Esophagus squamous epithelium (tissue), 5 donors: ENCODE results near the gene NEK1. TPM values are rescaled to one million over a fixed set of nuclear protein-coding genes. Genes with fewer than 3 reads are reported as not detected.
A peak's percentile ranks its signal among the peaks of the same experiment; 100 is the strongest.

Experiments
- DNase-seq: peaks from one replicate; lab custom pipeline; 2025; lab: John Stamatoyannopoulos, UW
- H3K27ac ChIP-seq, 4 donors: fragments of 200-600 bp; sonication (generic); one replicate each; pipeline ENCODE4 v1.5.1; 2016 to 2019; ENCODE audit warnings: mild to moderate bottlenecking in 1 of 4
- H3K27me3 ChIP-seq, 4 donors: fragments of 200-600 bp; sonication (generic); 1 replicate in 3 of 4; 2 replicates in 1 of 4; pipeline versions ENCODE4 v1.5.1 to v1.6.0; 2017 to 2021; ENCODE audit warnings: antibody characterized with exemption in 1 of 4
- H3K36me3 ChIP-seq, 3 donors: fragments of 200-600 bp; sonication (generic); one replicate each; pipeline ENCODE4 v1.5.1; 2016 to 2019
- H3K4me1 ChIP-seq, 3 donors: fragments of 200-600 bp; sonication (generic); one replicate each; pipeline ENCODE4 v1.5.1; 2017 to 2019
- H3K4me3 ChIP-seq, 4 donors: fragments of 200-600 bp; sonication (generic); 1 replicate in 3 of 4; 2 replicates in 1 of 4; pipeline ENCODE4 v1.5.1; 2016 to 2019; ENCODE audit warnings: mild to moderate bottlenecking in 2 of 4, moderate library complexity in 1 of 4
- H3K9me3 ChIP-seq, 3 donors: fragments of 200-600 bp; sonication (generic); one replicate each; pipeline ENCODE4 v1.5.1; 2016 to 2019
- CTCF ChIP-seq, 6 experiments: fragments of 450-650 bp in 4 of 6; fragments of 200-600 bp in 2 of 6; sonication (generic) in 2 of 6; IDR thresholded peaks; one replicate each; pipeline ENCODE4 v1.5.1; 2016 to 2019; ENCODE audit warnings: antibody characterized with exemption in 6 of 6, mild to moderate bottlenecking in 4 of 6, moderate library complexity in 4 of 6
- POLR2A ChIP-seq, 4 donors: fragments of 450-650 bp; IDR thresholded peaks; one replicate each; pipeline ENCODE4 v1.6.1; 2017; ENCODE audit warnings: antibody characterized with exemption in 4 of 4, mild to moderate bottlenecking in 4 of 4, moderate library complexity in 3 of 4
- WGBS, 2 donors: methylation state at CpG; one replicate each; pipeline ENCODE4 v1.1.5; 2018; 5-methylcytosine and 5-hydroxymethylcytosine counted together
- intact Hi-C: fragments of 100-400 bp; cut with DNase I; formaldehyde crosslinking; loops from one replicate; pipeline ENCODE4 v1.15.0; 2022
- total RNA-seq, 4 donors: library from RNA; depleted of rRNA; stranded (reverse); fragments of >200 nt; gene quantifications; one replicate each; pipeline ENCODE4 v1.1.0, GENCODE V29; 2016
- donor health status: DM: yes; HTN: yes; CAD: no.

The NEK1 gene
- total RNA-seq, 4 donors from 2014 or later, result 3.8 to 12.0 (median 7.5) TPM

- Histone ChIP-seq H3K27me3 (no peaks in the 10 kb centered on the region), H3K27ac (no peak overlapping the region), H3K4me3 (no peak overlapping the region), H3K4me1 (peaks cover 0 to 4% (median 0%) of the 10 kb centered on the region in 3 donors), H3K36me3 (peaks cover 0 to 2% (median 0%) of the 10 kb centered on the region in 3 donors), H3K9me3 (no peaks in the 10 kb centered on the region)
- intact Hi-C loops, result loop anchor here (10.0 kb wide), 2 partner anchors 461 to 561 kb away; no protein-coding TSS in a partner anchor
- DNase-seq, result no peak
- WGBS, 2 donors, result 14 to 24% methylated on average over 6 to 7 of the region's 7 CpGs
- TF ChIP-seq POLR2A (IDR thresholded peaks at IDR 0.05), result no peak
- TF ChIP-seq CTCF (IDR thresholded peaks at IDR 0.05), result peak; percentile 26 to 60 (median 44)
Observed at GRCh38 chr4:169485791-169486742, 126.3 kb downstream of the NEK1 start.

- Histone ChIP-seq H3K4me1 (peaks cover 0 to 4% (median 0%) of the 10 kb centered on the region in 3 donors), H3K9me3 (no peaks in the 10 kb centered on the region), H3K27ac (no peak overlapping the region), H3K4me3 (no peak overlapping the region), H3K36me3 (no peaks in the 10 kb centered on the region), H3K27me3 (no peaks in the 10 kb centered on the region)
- intact Hi-C loops, result loop anchor here (10.0 kb wide), 2 partner anchors 460 to 560 kb away; no protein-coding TSS in a partner anchor
- DNase-seq, result no peak
- no peak for TF ChIP-seq CTCF (IDR thresholded peaks at IDR 0.05)
- no peak for TF ChIP-seq POLR2A (IDR thresholded peaks at IDR 0.05)
Observed at GRCh38 chr4:169485086-169485485, 127.3 kb downstream of the NEK1 start.

GRCh38 chr4:169484485-169484884 is 127.9 kb downstream of the NEK1 start:
- Histone ChIP-seq H3K27me3 (no peaks in the 10 kb centered on the region), H3K9me3 (no peaks in the 10 kb centered on the region), H3K36me3 (no peaks in the 10 kb centered on the region), H3K27ac (no peak overlapping the region), H3K4me3 (no peak overlapping the region), H3K4me1 (peaks cover 0 to 4% (median 0%) of the 10 kb centered on the region in 3 donors)
- intact Hi-C loops, result loop anchor here (10.0 kb wide), 2 partner anchors 460 to 560 kb away; no protein-coding TSS in a partner anchor
- no peak for TF ChIP-seq POLR2A (IDR thresholded peaks at IDR 0.05)
- no peak for TF ChIP-seq CTCF (IDR thresholded peaks at IDR 0.05)
- 67 to 72% methylated on average over 3 of the region's 3 CpGs for WGBS, 2 donors
- DNase-seq, result no peak

GRCh38 chr4:169464080-169464479 is 148.3 kb downstream of the NEK1 start:
- Histone ChIP-seq H3K4me3 (no peak overlapping the region), H3K4me1 (no peaks in the 10 kb centered on the region), H3K27me3 (no peaks in the 10 kb centered on the region), H3K9me3 (no peaks in the 10 kb centered on the region), H3K27ac (no peak overlapping the region), H3K36me3 (peaks cover 0 to 16% (median 0%) of the 10 kb centered on the region in 3 donors)
- no peak for TF ChIP-seq CTCF (IDR thresholded peaks at IDR 0.05)
- no peak for TF ChIP-seq POLR2A (IDR thresholded peaks at IDR 0.05)
- 89 to 98% methylated on average over 3 of the region's 3 CpGs for WGBS, 2 donors
- intact Hi-C loops, result no loop called here
- no peak for DNase-seq

GRCh38 chr4:169460081-169460480 is 152.3 kb downstream of the NEK1 start:
- no peaks in the 10 kb centered on the region for H3K27me3 ChIP-seq
- no peak overlapping the region for H3K27ac ChIP-seq
- intact Hi-C loops, result no loop called here
- no peak overlapping the region for H3K4me3 ChIP-seq
- DNase-seq, result no peak
- no peak for TF ChIP-seq CTCF (IDR thresholded peaks at IDR 0.05)
- H3K4me1 ChIP-seq, result no peaks in the 10 kb centered on the region
- no peaks in the 10 kb centered on the region for H3K9me3 ChIP-seq
- H3K36me3 ChIP-seq, result peaks cover 0 to 17% (median 0%) of the 10 kb centered on the region in 3 donors
- WGBS, 2 donors, result 89 to 97% methylated on average over 7 of the region's 7 CpGs
